Measurements from ENCODE around the gene RANBP3.
"Not testable (repeated sequence)": the region's sequence is repeated elsewhere in the genome, so short reads cannot be mapped to it uniquely, and the experiment has no call there.

RANBP3 gene

DNA sequence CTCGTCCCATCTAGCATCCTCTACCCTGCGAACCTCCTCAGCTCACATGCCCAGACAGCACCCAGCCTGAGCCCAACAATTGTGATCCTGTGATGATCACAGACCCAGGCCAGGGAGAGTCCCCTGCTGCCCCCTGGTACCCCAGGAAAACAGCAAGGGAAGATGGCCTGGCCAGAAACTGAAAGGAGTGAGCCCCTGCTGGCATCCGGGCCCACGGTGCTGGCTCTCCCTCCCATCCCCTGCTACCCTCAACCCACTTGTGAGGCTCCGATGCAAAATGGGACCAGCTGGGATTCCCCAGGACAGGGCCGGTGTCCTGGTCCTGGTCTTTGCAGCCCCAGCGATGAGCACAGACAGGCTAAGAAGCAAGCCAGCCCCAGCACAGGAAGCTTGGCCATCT, 14.1 kb downstream of the RANBP3 start:
- no peak for DNase-seq

DNA sequence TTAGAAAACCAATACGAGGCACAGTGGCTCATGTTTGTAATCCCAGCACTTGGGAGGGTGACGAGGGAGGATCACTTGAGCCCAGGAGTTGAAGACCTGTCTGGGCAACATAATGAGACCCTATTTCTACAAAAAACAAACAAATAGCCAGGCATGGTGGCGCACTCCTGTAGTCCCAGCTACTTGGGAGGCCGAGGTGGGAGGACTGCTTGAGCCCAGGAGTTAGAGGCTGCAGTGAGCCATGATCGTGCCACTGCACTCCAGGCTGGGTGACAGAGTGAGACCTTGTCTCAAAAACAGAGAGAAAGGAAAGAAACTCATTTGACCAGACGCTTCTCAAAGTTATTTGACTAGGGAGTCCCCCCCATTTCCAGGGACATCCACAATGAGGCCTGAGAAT, 14.7 kb downstream of the RANBP3 start:
- DNase-seq, result not testable (repeated sequence)

DNA sequence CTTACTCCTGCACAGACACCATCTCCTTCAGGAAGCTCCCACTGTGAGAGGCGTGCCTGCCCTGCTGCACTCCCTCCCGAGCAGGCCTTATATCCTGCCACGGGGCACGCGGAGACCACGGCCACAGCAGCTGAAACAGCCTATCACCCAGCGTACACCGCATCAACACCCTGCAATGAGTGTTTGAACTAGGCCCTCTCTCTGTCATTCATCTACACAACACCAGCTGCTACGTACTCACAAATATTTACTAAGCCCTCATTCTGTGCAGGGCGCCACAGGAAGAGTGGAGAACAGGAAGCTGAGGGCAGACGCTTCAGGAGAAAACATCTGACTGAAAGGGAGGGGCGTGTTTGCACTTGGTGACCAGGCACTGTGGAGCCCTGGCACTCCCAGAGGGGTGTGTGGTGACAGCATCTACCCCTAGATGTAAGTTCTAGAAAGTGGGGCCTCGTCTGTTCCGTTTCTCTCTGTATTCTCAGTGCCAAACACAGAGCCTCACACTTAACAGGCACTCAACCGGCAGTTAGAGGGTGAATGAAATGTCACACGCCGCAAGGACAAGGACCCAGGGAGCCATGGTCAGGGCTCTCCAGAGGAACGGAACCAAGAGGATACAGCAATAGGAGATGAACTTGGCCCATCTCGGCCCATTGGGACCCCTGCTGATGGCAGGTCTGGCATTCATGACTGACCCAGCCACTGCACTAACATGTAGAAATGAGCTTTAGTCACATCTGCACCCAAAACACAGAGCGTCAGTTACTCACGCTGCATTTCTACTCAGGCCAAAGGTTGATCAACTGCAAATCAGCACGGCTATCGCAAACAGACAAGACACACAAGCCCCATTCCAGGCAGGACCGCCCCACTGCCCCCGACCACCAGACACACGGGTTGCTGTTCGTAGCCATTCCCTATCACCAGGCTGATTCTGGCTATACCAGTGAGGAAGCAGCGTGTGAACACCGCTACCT, 15.7 kb downstream of the RANBP3 start:
- peak; percentile 55 to 56 for DNase-seq

DNA sequence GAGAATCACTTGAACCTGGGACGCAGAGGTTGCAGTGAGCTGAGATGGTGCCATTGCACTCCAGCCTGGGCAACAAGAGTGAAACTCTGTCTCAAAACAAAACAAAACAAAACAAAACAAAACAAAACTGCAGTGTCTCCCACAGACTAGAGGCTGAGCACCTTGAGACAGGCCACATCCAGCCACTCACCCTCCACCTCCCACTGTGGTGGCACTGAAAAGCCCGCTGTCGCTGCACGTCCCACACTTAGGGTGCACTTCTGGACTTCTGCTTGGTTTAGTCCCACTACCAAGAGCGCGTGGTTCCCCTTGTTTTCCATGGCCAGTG, 16.3 kb downstream of the RANBP3 start:
- not testable (repeated sequence) for DNase-seq

DNA sequence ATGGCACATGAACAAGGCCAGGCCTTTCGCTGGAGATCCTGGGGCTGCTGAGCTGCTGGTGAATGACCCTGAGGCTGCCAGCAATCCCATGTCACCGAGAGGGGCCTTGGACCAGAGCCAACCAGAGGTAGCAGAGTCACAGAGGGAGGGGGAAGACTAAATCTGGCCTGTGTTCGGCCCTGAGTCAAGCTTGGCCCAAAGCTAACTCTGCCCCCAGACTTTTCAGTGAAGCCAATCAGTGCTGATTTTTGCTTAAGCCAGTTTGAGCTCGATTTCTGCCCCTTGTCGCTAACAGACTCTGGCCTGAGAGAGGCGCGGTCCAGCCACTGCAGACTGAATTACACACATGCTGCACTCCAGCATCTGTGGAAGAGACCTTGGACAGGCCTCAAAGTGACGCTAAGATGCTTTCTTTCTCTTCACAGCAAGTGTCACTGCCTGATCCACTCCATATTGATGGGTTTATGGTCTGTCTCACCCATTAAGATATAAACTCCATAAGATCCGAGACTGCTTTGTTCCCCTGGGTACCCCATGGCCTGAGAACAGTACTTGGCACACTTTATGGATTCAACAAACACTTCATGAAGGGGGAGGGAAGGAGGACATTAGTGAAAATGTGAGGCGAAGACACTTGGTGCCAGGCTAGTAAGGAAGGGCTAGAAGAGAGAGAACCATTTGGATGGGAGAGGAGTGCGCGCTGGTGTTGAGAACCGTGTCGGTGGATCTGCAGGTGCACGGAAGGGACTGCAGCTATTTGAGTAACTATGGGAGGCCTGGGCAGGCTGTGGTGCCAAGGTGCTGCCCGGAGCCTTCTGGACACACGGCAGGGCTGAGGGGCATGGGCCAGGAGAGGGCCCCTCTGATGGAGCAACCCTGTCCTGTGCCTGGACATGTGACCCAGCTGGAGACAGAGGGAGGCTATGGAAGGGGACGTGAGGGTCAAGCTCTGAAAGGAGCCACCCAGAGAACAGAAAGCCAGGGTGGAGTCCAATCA, 17.6 kb downstream of the RANBP3 start:
- DNase-seq, result no peak

DNA sequence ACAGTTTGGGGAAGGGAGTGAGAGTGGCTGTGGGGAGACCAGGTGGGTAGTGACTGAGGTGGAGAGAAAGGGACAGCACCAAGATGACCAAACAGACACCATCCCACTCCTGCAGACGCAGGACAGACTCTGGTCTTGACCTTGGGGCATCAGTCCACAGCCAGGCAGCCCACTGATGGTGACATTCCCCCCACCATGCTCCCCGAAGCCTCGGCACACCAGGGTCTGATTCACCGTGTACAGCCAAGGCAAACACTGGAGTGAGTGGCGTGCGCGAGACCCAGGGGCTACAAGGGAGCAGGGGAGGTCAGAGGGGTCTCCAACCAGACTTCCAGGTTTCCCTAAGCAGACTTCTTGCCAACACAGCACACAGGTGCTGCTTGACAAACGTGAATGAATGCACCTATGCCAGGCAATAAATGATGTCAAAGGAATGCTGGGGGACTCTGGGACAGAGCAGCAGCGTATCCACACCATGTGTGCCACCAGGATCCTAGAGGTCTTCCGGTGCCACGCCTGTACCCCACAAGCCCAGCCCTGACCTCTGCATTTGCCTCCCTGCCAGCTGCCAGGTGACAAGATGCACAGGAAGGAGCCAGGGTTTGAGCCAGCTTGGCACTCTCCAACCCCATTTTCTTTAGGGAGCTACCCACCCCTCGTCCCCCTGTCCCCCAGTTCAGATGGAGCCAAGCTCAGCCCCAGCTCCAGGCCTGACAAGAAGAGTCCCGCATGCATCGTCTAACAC, 18.5 kb downstream of the RANBP3 start:
- no peak for DNase-seq

DNA sequence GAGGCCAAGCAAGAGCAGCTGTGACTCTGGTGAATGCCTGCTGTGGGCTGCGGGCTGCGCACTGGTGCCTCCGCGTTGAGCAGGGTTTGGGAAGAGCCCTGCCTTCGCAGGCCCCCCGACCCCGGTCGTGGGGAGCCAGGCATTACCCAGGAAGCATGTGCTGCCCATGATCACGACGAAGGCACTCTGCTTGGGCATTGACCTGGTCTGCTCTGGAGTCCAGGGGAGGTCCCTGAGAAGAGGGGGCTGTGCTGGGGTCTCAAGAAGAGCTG, 19.2 kb downstream of the RANBP3 start:
- DNase-seq, result no peak

DNA sequence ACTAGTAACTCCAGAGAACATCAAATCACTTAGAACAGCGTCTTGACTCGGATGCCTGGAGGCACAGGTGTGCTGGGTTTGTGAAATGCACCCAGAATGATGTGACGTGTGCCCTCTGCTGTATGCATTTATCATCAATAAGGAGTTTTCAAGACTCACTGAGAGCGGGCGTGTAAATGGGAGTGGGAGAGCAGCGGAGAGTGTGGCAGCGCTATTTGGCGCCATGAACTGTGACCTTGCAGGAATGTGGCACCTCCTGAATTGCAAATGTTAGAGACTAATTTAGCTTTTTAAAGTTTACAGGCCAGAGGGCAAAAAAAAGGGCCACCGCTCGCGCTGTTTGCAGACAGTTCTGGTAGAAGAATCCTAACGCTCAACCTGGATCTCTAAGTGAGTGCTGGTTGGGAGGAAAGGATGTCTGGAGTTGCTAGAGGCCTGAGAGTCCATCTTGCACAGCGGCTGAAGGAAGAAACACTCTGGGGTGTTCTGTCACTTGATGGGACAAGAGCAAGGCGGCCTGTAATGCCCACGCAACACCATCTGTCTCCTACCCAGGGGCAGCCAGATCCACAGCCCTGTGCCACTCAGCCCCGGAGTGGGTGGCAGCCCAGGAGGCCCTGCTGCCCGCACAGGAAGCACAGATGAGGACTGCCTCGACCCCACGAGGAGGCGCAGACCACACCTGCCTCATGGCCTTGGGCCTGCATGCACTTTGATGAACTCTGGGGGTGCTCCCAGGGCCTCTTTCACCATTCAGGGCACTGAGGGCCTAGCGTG, 19.7 kb downstream of the RANBP3 start:
- no peak for DNase-seq

DNA sequence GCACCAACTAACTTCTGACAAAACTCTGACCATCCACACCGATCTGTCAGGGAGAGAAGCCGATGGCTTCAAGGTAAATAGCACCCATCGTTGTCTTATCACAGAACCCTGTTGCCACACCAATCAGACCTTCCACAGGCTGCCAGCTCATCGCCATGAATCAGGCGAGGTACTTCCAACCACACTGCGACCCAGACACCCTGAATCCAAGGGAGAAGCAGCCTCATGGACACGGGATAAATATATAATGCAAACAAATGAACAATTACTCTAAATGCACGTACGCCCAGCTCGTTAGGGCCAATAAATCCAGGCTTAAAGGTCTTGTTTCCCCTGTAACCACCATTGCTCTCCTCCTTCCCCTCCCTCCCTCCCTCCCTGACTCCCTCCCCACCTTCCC, 20.8 kb downstream of the RANBP3 start:
- DNase-seq, result no peak

DNA sequence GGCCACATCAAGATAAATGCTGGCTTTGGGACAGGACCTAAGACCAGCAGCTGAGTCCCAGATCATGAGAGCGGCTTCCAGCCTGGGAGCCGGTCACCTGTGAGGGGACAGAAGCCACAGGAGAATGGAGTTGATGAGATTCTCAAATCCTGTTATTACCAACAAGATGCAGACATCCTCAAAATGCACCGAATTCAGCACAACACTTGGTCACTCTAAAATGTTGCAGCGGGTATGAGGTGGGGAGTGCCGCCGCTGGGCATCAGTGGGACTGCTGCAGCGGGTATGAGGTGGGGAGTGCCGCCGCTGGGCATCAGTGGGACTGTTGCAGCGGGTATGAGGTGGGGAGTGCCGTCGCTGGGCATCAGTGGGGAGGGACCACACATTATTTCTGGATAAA, 21.2 kb downstream of the RANBP3 start:
- no peak for DNase-seq

DNA sequence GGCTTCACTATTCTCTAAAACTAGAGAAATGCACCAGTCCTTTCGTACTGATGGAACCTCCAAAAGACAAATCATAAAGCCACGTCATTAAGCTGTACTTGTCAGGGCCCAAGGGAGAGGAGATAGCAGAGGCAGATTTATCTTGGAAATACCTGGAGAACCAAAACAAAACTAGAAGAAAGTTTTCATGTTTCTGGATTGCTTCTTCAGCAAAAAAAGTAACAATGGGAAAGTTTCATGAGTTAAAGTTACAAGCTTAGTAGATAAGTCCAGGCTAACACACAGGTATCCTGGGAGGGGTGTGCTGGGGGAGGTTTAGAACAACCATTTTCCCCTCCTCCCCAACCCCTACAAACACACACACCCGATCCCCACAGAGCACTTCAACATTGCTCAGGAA, 21.6 kb downstream of the RANBP3 start:
- DNase-seq, result no peak

DNA sequence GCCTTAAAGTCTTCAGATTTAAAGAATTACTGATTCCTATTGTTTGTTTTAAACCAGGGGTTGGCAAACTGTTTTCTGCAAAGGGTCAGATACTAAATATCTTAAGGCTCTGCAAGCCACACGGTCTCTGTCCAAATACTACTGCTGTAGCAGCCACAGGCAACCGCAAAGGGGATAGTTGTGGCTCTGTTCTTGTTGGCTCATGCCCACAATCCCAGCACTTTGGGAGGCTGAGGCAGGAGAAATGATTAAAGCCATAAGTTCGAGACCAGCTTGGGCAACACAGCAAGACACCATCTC, 22.4 kb downstream of the RANBP3 start:
- DNase-seq, result no peak

DNA sequence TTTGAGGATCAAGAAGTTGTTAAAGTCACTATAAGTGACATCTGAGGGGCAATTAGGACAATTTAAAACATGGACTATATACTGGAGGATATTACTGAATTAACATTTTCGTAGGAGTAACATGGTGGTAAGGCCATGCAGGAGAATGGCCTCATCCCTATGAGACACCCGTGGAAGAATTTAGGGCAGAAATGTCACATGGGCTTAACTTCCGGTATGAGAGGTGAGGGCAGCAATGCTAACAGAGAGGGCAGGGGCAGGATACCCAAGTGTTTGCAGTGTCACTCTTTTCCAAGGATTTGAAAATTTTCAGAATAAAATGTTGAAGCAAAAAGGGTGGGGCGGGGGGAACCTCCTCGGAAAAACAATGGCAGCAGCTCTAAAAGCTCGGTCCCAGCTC, 23.6 kb downstream of the RANBP3 start:
- no peak for DNase-seq

DNA sequence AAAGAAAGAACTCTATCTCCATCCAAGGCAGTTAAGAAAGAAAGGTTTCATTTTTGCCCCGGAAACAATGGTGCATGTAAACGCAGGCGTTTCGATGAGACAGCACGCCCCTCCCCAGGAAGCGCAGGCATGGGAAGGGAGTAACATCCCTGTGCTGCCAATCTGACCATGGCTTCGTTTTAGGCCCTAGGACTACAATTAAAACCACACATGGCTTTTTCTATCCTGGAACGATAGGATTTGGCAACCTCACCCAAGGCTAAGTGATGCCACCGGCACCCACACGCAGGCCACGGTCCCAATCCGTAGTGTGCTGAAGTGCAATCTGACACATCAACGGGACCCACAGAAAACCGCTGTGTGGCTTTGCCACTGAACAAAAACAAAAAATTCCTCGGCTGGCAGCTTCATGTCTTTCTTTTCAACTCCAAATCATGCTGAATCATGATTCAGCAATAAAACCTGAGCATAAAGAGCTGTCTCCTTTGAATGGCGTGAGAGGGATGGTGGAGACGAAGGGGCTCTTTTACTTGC, 24.2 kb downstream of the RANBP3 start:
- peak in 1 of 2 donors; percentile 31 for DNase-seq

DNA sequence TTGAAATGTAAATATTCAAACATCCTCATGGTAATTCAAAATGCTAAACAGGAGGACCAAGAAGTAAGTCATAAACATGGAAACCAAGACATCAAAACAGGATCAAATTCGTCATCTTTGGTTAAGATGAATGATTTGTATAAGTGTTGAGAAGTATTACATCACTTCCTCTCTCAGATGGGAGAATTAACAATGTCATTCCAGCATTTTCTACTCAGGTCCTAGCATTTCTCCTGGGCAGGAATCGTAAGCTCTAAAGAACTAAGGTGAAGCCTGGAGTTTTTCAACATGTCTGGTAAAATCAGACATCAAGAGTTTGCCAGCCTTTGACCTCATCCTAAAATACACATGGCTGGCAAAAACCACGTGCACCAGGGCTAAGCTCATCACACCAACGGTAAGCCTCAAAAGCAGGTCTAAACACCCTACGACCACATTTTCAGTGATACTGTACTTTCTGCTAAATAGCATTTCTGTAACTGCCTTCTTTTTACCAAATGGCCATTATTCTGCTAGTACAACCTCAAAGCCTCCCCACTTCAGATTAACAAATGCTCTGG, 24.8 kb downstream of the RANBP3 start:
- DNase-seq, result no peak

DNA sequence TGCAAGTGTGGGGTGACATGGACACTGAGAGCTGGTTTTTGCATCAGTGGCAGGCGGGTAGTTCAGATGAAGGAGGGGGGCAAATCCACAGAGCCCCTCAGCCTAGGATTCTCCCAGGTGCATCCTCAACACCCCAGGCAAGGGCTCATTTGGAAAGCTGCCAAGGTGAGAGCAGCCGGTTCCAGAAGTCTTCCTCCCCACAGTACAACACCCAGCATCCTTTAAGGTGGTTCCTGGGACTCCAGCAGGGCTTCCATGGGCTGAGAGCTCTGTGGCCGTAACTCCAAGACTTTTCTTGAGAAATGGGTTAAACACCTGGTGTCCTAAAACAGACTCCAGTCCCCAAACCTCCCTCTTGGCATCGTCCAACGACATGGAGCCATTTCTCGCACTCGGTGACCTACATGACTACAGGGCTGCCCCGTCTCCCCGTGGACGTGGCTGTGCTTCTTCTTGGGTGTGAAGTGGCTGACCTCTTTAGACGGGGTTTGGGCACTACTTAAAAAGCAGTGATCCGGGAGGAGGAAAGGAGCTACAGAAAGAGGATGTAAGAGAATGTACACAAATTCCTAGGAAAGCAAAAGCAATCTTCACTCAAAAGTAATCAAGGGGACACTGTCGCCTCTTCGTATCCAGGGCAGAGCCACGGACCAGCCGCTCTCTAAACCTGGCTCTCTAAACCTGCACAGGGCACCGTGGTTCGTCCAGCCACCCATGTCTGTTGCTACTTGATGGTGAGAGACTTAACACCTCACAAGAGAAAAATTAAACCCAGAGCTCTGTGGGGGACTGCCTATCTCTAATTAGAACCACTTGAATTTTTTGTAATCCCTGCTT, 25.5 kb downstream of the RANBP3 start:
- DNase-seq, result no peak

DNA sequence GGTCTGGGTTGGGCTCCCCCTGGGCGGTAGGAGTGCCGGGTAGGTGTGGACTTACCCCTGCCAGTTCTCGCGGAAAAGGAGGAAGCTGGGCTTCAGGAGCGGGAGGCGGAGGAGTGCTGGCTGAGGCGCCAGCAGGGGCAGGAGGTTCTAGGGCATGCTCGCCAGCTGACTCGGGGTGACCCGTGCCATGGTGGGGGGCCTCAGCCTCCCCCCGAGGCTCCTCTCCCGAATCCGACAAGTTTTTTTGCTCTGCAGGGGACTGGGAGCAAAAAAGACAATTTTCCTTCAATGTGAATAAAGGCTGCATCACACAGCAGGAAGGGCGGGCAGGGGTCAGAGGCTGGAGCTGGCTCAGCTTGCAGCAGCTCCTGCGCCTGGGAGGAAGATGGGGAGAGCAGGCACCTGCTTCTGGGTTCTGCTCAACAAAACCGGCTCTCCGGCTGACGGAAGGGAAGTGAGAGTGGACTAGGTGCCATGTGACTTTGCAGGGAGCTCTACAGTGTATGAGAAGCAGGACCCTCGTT, 26.5 kb downstream of the RANBP3 start:
- DNase-seq, result no peak

DNA sequence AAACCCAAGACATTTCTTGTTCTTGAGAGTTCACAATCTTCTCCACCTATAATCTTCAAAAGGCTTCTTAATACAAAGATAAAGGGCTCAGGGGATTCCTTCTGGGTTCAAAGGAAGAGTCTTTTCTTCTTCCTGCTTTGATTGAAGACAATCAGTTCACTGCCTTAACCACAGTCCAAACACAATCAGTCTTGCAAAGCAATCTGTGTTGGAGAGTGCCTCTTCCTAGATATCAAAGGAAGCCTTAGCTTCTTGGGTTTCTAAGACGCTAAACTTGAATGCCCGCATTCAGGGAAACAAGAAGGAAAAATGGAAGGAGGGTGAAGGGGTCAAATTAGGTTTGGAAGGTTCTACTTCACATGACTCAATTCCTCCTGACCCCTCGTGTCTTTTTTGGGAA, 27.2 kb downstream of the RANBP3 start:
- DNase-seq, result no peak

DNA sequence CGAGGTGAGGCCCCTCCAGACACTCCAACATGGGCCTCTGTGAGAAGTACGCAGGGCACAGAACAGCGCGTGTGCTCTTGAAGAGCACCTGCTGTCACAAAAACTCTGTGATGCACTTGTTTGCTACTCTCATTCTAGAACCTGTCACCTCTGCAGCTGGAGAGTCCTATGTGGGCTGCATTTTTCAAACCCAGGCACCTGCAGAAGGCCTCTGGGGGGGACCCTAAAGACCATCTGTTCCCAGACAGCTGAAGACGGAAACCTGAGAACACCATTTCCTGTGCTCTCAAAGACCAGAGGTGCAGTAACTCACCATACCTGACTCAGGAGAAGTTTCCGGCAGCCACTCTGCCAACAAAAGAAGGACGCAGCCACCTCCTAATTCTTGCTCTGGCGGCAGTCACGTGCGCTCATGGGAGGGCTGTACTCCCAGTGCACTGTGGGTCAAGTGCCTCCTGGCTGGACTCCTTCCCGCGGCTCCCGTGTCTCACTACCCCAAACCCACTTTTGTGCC, 28.1 kb downstream of the RANBP3 start:
- DNase-seq, result peak; percentile 39 to 42

DNA sequence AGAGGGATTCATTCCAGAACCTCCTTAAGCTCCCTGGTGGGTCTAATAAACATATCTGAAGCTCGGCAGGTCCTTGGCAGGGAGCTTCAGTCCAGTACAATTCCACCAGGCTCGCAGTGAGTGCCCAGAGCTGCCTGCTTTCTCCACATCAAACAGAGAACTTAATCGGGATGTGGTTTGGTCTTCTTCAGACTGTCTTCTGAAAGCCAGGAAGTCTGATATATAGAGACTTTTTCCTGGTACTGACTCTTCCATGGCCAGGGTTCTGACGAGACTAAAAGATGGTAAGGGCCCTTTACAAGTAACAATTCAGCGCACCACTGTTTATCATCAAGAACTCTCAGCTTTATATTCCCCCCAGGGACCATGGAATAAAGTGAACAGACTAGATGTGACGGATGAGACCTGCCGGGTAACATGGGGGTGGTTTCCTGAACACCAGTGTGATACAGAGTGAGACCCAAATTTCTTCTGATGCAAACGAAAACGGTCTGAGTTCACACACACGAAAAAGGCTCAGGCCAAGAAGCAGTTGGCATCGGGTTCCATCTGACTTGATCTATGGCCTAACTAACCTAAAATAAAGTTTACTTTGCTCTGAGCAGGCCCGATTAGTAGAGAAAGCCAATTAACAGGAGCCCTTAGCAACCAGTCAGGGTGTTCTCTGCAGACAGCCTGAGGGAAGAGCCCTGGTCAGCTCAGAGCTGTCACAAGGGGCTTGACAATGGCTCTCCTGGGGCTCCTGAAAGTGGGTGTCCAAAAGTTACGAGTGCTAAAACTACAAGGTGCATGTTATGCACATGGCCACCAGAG, 29.0 kb downstream of the RANBP3 start:
- DNase-seq, result peak; percentile 17 to 22

All from activated CD4-positive, alpha-beta T cell treated with anti-CD3 and anti-CD28 coated beads for 4 hours (primary cell).